A549 (cell line): Measurements from ENCODE around the gene TBXA2R.

Experiments
- CTCF ChIP-seq: fragments of >200 bp; sonication (Bioruptor Twin); formaldehyde crosslinking; IDR thresholded peaks from 3 replicates; pipeline ENCODE4 v1.5.1; 2016
- E2F6 ChIP-seq: IDR thresholded peaks from 2 replicates; pipeline ENCODE4 v1.6.1; 2012; ENCODE audit warnings: low read depth, borderline replicate concordance
- EHF ChIP-seq: fragments of 250-450 bp; sonication (Bioruptor Pico); IDR thresholded peaks from 2 replicates; pipeline ENCODE4 v1.5.0; 2020; ENCODE audit warnings: mild to moderate bottlenecking
- EP300 ChIP-seq, 2 experiments: fragments of >200 bp; sonication (Bioruptor Twin); formaldehyde crosslinking; IDR thresholded peaks; 2 replicates in 1 of 2; 3 replicates in 1 of 2; pipeline ENCODE4 v1.6.1; 2016 to 2017
- HOXA7 ChIP-seq: fragments of 250-450 bp; sonication (Bioruptor Pico); IDR thresholded peaks from 2 replicates; pipeline ENCODE4 v1.5.0; 2020; ENCODE audit warnings: mild to moderate bottlenecking, moderate library complexity
- MYC ChIP-seq: IDR thresholded peaks from 2 replicates; pipeline ENCODE4 v1.6.1; 2012; ENCODE audit warnings: mild to moderate bottlenecking, inconsistent platforms, low read length, improper control_type of control experiment, borderline replicate concordance
- PBX3 ChIP-seq: IDR thresholded peaks from 2 replicates; pipeline ENCODE4 v1.6.1; 2012
- PHF8 ChIP-seq: fragments of 200-600 bp; sonication (generic); IDR thresholded peaks from 2 replicates; pipeline ENCODE4 v1.6.1; 2016; ENCODE audit warnings: low read depth, mild to moderate bottlenecking, antibody characterized with exemption, moderate library complexity, borderline replicate concordance
- POLR2A ChIP-seq: IDR thresholded peaks from 2 replicates; pipeline ENCODE4 v1.6.1; 2012; ENCODE audit warnings: mild to moderate bottlenecking, low read length
- RAD21 ChIP-seq, 2 experiments: fragments of >200 bp in 1 of 2; sonication (Bioruptor Twin) in 1 of 2; formaldehyde crosslinking in 1 of 2; IDR thresholded peaks in 1 of 2; conservative IDR thresholded peaks in 1 of 2; 2 replicates in 1 of 2; 3 replicates in 1 of 2; pipeline ENCODE4 v1.6.1; 2012 to 2018; ENCODE audit warnings: inconsistent platforms in 1 of 2
- TP53 ChIP-seq: fragments of 250-450 bp; sonication (Bioruptor Pico); IDR thresholded peaks from 2 replicates; pipeline ENCODE4 v1.5.0; 2021; ENCODE audit warnings: mild to moderate bottlenecking, moderate library complexity
- USF2 ChIP-seq: fragments of 450-650 bp; IDR thresholded peaks from 2 replicates; pipeline ENCODE4 v1.6.1; 2014; ENCODE audit warnings: antibody characterized with exemption

GRCh38 chr19:3590991-3591659 lies 15.6 kb downstream of the TBXA2R start:
- TF ChIP-seq RAD21 (conservative IDR thresholded peaks at IDR 0.05 in 1 of 2, IDR thresholded peaks at IDR 0.05 in 1 of 2): no peak
- TF ChIP-seq TP53 (CRISPR knock-in tag): no peak
- no peak for TF ChIP-seq MYC
- TF ChIP-seq PBX3: no peak
- TF ChIP-seq CTCF: no peak
- no peak for TF ChIP-seq E2F6
- no peak for TF ChIP-seq EP300 (IDR thresholded peaks at IDR 0.05)
- no peak for TF ChIP-seq EHF (CRISPR knock-in tag)
- TF ChIP-seq USF2: no peak
- TF ChIP-seq POLR2A: no peak
- no peak for TF ChIP-seq PHF8
- TF ChIP-seq HOXA7: no peak
